HG02981 (cell line): ENCODE results near the gene RERE.
"Not testable (repeated sequence)": the region's sequence is repeated elsewhere in the genome, so short reads cannot be mapped to it uniquely, and the experiment has no call there.

Experiments
- ATAC-seq: cut with Tn5 transposase; IDR thresholded peaks from one replicate; pipeline ENCODE4 v1.9.1; 2021; ENCODE audit warnings: mild to moderate bottlenecking, moderate library complexity; ENCODE audit not compliant: unreplicated experiment

Gene RERE

DNA sequence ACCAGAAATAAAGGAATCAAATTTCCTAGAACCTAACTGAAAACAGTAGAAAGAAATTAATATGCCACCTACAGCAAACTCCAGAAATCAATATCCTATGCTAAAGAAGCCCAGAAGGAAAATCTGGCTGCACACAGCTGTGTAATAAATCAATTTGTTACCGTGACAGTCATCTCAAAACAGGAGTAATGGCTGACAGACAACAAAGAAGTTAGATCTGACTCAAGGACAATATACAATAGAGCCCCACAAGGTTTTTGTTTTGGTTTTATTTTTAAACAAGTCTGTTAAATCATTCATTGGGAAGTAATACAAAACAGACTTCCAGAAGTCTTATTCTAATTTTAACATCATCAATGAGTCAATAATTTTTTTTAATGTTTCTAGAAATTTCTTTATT, 168.4 kb downstream of the RERE start:
- ATAC-seq = peak; percentile 59

GRCh38 chr1:8646996-8647395, 170.4 kb downstream of the RERE start:
- ATAC-seq = no peak

DNA sequence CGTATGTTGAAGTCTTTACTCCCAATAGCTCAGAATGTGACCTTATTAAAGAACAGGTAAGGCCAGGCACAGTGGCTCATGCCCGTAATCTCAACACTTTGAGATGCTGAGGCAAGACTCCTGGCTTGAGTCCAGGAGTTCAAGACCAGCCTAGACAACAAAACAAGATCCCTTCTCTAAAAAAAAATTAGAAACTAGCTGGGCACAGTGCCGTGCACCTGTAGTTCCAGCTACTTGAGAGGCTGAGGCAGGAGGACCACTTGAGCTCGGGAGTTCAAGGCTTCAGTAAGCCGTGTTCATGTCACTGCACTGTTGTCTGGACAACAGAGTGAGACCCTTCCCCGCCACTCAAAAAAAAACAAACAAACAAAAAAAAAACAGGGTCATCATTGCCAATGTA, 171.3 kb downstream of the RERE start:
- no peak for ATAC-seq

DNA sequence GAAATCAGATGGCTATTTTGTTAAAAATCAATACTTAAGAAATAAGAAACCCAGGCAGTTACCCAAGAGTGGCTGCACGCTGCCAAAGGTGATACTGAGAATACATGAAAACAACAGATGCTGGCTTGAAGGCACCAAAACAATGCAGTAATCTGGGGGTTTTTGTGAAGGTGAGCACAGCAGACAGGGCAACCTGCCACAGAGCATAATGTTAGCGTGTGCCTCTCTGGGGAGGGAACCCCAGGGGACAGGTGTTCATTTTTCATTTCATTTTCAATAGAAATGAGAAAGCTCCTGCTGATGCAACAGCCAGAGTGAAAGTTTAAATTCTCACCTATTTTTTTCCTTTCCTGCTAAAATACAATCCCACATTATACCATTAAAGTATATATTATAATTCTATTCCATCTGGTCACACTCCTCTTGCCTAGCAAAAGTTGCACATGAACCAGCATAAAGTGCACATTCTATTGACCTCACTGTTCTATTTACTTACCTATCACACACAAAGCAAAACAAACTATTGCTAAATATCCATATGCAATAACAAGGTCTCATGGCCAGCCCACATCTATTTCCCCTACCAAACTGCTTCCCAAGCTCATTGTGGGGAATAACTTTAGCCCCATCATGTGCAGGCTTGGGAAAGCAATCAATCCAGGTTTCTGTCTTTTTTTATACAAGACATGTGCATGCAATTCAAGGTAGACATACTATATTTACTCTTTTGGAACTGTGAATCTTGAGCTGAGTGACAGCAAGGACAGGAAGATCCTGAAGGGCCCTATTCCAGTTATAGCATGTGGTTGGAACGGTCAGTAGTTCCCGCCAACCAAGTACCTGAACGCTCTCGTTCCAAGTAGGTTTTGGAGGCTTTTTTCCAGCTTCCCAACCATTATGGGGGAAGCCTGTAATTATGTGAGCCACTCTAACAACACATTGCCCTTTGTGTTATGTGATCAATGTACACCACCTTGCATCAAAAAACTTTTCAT, 173.6 kb downstream of the RERE start:
- ATAC-seq = peak; percentile 85

DNA sequence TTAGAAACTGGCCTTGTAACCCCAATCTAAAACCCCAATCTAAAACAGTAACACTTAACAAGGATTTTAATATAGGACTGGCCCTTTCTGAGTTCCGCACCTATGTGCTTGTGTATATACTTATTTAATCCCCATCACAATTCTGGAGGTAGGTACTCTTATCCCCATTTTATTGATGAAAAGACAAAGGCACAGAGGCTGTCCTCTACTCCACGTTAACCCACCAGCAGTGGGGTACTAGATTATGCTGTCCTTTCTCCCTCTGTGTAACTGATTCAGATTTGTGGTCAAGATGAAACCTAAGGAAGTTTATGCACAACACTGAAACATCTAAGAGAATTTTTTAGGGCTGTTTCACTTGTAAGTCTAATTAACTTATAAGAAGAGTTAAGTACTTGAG, 175.3 kb downstream of the RERE start:
- ATAC-seq = no peak

GRCh38 chr1:8641377-8641997, 176.0 kb downstream of the RERE start:
- no peak for ATAC-seq

- ATAC-seq = no peak
Measured at GRCh38 chr1:8640950-8641349, 176.5 kb downstream of the RERE start.

- ATAC-seq = no peak
Measured at GRCh38 chr1:8639148-8639547, 178.3 kb downstream of the RERE start.

GRCh38 chr1:8633741-8634501, 183.5 kb downstream of the RERE start:
- ATAC-seq = no peak

GRCh38 chr1:8632102-8632501, 185.3 kb downstream of the RERE start:
- ATAC-seq = no peak

DNA sequence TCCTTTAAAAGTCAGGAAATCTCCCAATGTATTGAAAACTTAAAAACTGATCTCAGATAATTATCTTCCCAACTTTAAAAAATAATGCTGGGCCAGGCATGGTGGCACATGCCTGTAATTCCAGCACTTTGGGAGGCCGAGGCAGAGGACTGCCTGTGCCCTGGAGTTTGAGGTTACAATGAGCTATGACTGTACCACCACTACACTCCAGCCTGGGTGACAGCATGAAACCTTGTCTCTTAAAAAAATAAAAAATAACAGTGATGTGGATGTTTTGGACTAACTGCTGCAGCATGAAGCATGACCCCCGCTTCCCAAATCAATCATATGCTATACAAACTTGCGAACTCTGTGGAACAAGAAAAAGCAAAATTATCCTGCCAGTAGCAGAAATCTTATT, 186.3 kb downstream of the RERE start:
- no peak for ATAC-seq

DNA sequence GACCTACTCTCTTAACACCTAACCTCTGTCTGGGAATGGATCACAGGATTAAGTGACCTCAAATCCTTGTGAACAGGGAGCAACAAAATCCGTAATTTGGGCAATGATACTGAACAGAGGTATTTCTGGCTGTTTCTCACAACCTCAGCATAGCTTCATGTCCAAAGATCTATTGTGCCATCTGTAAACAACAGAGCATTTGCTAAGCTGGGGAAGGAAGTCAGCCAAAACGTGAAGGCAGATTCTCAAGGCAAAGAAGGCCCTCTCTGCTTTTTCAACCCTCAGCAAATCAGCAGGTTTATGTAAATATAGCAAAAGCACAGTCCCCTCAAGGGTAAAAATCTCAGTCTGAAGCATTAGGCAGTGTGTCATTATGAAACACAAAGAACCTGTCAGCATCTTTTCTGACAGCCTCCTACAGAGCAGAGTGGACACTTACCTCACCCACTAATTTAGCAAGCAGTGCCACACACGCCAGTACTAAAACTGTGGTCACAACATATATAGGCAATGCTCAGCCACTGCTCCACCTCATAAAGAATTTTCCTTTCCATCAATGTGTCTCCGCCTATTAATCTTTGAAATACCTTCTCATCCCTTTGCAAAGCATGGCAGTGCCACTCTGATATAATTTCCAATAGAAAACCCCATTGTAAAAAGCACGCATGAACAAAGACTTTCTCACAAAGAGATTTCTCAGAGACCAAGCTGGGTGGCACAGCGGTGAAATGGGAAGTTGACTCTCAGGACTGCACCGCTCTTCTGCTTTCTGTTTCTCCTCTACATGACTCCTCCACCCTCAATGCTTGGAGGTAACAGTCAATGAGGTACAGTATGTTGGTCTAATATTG, 188.0 kb downstream of the RERE start:
- ATAC-seq = peak; percentile 74

GRCh38 chr1:8628606-8629005, 188.8 kb downstream of the RERE start:
- ATAC-seq = no peak

- ATAC-seq = no peak
Measured at GRCh38 chr1:8627728-8628127, 189.7 kb downstream of the RERE start.

- ATAC-seq = no peak
Measured at GRCh38 chr1:8625981-8626898, 191.2 kb downstream of the RERE start.

DNA sequence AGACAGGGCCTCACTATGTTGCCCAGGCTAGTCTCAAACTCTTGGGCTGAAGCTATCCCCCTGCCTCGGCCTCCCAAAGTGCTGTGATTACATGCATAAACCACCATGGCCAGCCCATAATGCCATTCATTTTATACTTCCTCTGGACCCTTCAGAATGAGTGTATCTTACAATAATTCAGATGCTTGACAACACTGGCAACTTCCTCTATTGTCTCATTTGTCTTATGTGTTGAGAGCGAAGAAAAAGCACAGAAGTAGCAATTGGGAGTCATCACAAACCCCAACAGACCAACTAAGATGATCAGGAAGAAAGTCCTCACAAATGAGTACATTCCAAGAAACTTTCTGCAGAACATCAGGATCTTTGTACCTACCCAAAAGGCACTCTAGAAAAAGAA, 191.9 kb downstream of the RERE start:
- ATAC-seq = no peak

DNA sequence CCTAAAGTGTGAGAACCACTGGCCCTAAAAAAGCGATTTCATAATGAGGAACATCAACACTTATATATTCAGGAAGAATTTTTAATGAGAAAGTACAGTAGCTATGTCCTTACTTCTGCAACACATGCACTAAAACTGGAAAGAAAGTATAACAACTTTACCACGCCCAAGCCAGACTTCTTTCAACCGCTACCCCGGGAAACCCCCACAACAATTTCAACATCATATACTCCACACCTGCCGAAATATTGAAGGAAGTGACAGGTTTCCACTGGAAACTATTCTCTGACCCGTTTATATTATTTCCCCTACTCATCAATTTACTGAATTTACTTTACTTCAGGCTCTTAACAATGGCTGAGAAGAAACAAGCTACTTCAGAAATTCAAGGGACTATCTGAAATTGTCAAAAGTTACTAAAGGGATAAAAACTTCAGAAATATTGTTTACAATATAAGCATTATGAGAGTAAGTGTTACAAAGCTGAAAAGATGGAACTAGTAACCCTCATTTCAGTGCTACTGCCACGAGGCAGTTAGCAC, 193.7 kb downstream of the RERE start:
- ATAC-seq = not testable (repeated sequence)

DNA sequence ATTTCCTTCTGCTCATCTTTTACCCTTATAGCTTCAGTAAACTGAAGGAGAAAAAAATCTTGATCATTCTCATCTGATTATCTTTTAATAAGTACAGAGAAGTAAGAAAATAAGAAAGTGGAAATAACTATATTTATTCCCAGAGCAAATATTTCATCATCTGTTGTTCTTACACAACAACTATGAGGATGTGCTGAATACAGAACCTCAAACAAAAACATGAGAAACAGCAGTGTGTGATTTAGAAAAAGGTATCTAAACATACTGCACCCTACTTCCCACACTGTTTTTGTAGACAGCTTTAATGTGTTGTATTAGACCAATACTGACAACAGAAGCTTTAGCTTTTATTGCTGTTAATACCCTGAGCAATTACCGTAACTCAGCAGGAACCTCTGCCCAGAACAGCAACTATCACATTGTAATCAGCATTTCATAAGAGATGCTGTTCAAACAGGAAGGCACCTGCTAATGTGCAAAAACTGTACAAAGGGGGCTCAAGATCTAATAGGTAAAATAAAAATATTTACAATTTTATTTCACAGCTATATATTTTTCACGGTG, 195.6 kb downstream of the RERE start:
- ATAC-seq = not testable (repeated sequence)

GRCh38 chr1:8621034-8621582, 196.3 kb downstream of the RERE start:
- ATAC-seq = not testable (repeated sequence)
